ENCODE measurements around the gene SLC46A3. TPM values are rescaled to one million over a fixed set of nuclear protein-coding genes. Genes with fewer than 3 reads are reported as not detected.

The SLC46A3 gene
- total RNA-seq, 4 donors from 2014 or later: 9.4 to 14.0 (median 10.6) TPM

GRCh38 chr13:28679628-28680027 lies 39.1 kb downstream of the SLC46A3 start:
- DNase-seq (ENCODE audit: extremely low spot score): no peak
- WGBS: 84% methylated on average over 1 of the region's 1 CpG
- Histone ChIP-seq H3K36me3 (peaks cover 15 to 63% (median 38%) of the 10 kb centered on the region in 4 donors), H3K4me1 (no peaks in the 10 kb centered on the region), H3K9me3 (no peaks in the 10 kb centered on the region), H3K4me3 (no peak overlapping the region), H3K27me3 (no peaks in the 10 kb centered on the region), H3K27ac (replicated peaks in 1 of 4) (no peak overlapping the region)
- intact Hi-C loops (cut with DNase I): loop anchor here (5.0 kb wide), 1 partner anchor 118 kb away; no protein-coding TSS in a partner anchor
- TF ChIP-seq, protein P1, sequence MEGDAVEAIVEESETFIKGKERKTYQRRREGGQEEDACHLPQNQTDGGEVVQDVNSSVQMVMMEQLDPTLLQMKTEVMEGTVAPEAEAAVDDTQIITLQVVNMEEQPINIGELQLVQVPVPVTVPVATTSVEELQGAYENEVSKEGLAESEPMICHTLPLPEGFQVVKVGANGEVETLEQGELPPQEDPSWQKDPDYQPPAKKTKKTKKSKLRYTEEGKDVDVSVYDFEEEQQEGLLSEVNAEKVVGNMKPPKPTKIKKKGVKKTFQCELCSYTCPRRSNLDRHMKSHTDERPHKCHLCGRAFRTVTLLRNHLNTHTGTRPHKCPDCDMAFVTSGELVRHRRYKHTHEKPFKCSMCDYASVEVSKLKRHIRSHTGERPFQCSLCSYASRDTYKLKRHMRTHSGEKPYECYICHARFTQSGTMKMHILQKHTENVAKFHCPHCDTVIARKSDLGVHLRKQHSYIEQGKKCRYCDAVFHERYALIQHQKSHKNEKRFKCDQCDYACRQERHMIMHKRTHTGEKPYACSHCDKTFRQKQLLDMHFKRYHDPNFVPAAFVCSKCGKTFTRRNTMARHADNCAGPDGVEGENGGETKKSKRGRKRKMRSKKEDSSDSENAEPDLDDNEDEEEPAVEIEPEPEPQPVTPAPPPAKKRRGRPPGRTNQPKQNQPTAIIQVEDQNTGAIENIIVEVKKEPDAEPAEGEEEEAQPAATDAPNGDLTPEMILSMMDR (IDR thresholded peaks at IDR 0.05): peak in 1 of 3 experiments; percentile 38
- TF ChIP-seq EP300 (IDR thresholded peaks at IDR 0.05) (no peak), POLR2AphosphoS5 (IDR thresholded peaks at IDR 0.05) (no peak), POLR2A (IDR thresholded peaks at IDR 0.05; ENCODE audit: low read depth) (no peak)

GRCh38 chr13:28678809-28679208 lies 40.0 kb downstream of the SLC46A3 start:
- no peak overlapping the region for H3K27ac ChIP-seq (replicated peaks in 1 of 4)
- TF ChIP-seq, protein P1 (IDR thresholded peaks at IDR 0.05): no peak
- no peak for TF ChIP-seq EP300 (IDR thresholded peaks at IDR 0.05)
- TF ChIP-seq POLR2A (IDR thresholded peaks at IDR 0.05; ENCODE audit: low read depth): no peak
- no peak for TF ChIP-seq POLR2AphosphoS5 (IDR thresholded peaks at IDR 0.05)
- WGBS: 91% methylated on average over 1 of the region's 1 CpG
- intact Hi-C loops (cut with DNase I): loop anchor here (5.0 kb wide), 1 partner anchor 118 kb away; no protein-coding TSS in a partner anchor
- DNase-seq (ENCODE audit: extremely low spot score): no peak
- H3K36me3 ChIP-seq: peaks cover 23 to 71% (median 46%) of the 10 kb centered on the region in 4 donors
- no peaks in the 10 kb centered on the region for H3K27me3 ChIP-seq
- H3K4me1 ChIP-seq: no peaks in the 10 kb centered on the region
- no peak overlapping the region for H3K4me3 ChIP-seq
- no peaks in the 10 kb centered on the region for H3K9me3 ChIP-seq

DNA sequence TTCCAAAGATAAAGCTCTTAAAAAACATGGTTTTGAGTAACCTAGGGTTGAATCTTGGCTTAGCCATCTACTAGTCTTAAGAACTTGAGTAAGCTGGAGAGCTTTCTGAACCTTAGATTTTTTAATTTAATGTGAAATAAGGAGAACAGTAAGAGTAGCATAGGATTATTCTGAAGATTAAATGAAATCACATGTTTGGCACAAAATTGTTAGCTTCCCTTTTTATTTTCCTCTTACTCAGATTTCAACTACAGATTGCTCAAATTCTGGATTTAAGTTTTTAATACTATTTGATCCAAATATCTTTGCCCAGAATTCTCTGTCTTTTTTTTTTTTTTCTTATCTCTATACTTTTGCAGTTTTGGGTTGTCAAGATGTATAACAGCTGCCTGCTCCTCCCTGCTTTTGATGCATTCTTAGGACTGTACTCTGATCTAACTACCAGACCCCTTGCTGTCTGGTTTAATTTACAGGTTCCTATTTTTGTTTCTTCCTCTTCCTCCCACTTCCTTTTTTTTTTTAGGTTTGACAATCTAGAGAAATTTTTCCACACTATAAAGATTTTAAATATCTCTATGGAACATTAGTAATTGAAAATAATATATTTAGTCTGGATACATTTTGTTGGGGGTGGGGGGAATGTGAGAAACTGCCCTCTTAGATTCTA lies 47.5 kb downstream of the SLC46A3 start:
- no peak overlapping the region for H3K4me3 ChIP-seq
- peaks cover 62 to 100% (median 95%) of the 10 kb centered on the region in 4 donors for H3K36me3 ChIP-seq
- H3K27me3 ChIP-seq: no peaks in the 10 kb centered on the region
- H3K9me3 ChIP-seq: no peaks in the 10 kb centered on the region
- H3K4me1 ChIP-seq: no peaks in the 10 kb centered on the region
- TF ChIP-seq POLR2AphosphoS5 (IDR thresholded peaks at IDR 0.05) (no peak), EP300 (IDR thresholded peaks at IDR 0.05) (no peak), POLR2A (IDR thresholded peaks at IDR 0.05; ENCODE audit: low read depth) (no peak)
- TF ChIP-seq, protein P1 (IDR thresholded peaks at IDR 0.05): no peak
- intact Hi-C loops (cut with DNase I): no loop called here
- DNase-seq (ENCODE audit: extremely low spot score): no peak
- H3K27ac ChIP-seq (replicated peaks in 1 of 4): no peak overlapping the region

- TF ChIP-seq, protein P1 (IDR thresholded peaks at IDR 0.05): no peak
- TF ChIP-seq POLR2AphosphoS5 (IDR thresholded peaks at IDR 0.05) (no peak), EP300 (IDR thresholded peaks at IDR 0.05) (no peak), POLR2A (IDR thresholded peaks at IDR 0.05; ENCODE audit: low read depth) (no peak)
- no peak overlapping the region for H3K27ac ChIP-seq (replicated peaks in 1 of 4)
- intact Hi-C loops (cut with DNase I): no loop called here
- WGBS: 95% methylated on average over 9 of the region's 9 CpGs
- H3K4me3 ChIP-seq: no peak overlapping the region
- no peak for DNase-seq (ENCODE audit: extremely low spot score)
- no peaks in the 10 kb centered on the region for H3K27me3 ChIP-seq
- H3K4me1 ChIP-seq: peaks cover 3 to 8% (median 4%) of the 10 kb centered on the region in 4 donors
- peaks cover 59 to 99% (median 94%) of the 10 kb centered on the region in 4 donors for H3K36me3 ChIP-seq
- H3K9me3 ChIP-seq: no peaks in the 10 kb centered on the region
These were observed 51.8 kb downstream of the SLC46A3 start for GRCh38 chr13:28666897-28667488.

Measured in esophagus muscularis mucosa (tissue), 4 donors.